Skin epidermis (tissue), 12 donors: ENCODE results near the gene CTLA4.

Source experiments
- H3K27ac ChIP-seq, 21 experiments: fragments of 200-600 bp; sonication (generic) in 11 of 21; one replicate each; pipeline ENCODE4 v1.5.0; 2020; ENCODE audit warnings: mild to moderate bottlenecking in 3 of 21, inconsistent platforms in 2 of 21, moderate library complexity in 2 of 21
- H3K4me3 ChIP-seq, 7 experiments: fragments of 200-600 bp; sonication (generic) in 2 of 7; one replicate each; pipeline ENCODE4 v1.5.0; 2020; ENCODE audit warnings: inconsistent platforms in 2 of 7, mild to moderate bottlenecking in 2 of 7, moderate library complexity in 1 of 7

The CTLA4 gene

GRCh38 chr2:203886661-203887151, 19.1 kb downstream of the CTLA4 start:
- H3K27ac ChIP-seq, result peak overlapping the region in 4 of 21 experiments; percentile 20 to 59 (median 30)

GRCh38 chr2:203887677-203888076, 20.1 kb downstream of the CTLA4 start:
- no peak overlapping the region for H3K4me3 ChIP-seq
- H3K27ac ChIP-seq, result peak overlapping the region in 1 of 21 experiments; percentile 37

More at GRCh38 chr2:203886661-203887151, 19.1 kb downstream of the CTLA4 start:
- no peak overlapping the region for H3K4me3 ChIP-seq

GRCh38 chr2:203889542-203889941, 22.0 kb downstream of the CTLA4 start:
- no peak overlapping the region for H3K4me3 ChIP-seq
- peak overlapping the region in 1 of 21 experiments; percentile 19 for H3K27ac ChIP-seq

GRCh38 chr2:203889944-203890343, 22.4 kb downstream of the CTLA4 start:
- H3K4me3 ChIP-seq, result no peak overlapping the region
- H3K27ac ChIP-seq, result peak overlapping the region in 1 of 21 experiments; percentile 19

- H3K27ac ChIP-seq, result peak overlapping the region in 1 of 21 experiments; percentile 56
- no peak overlapping the region for H3K4me3 ChIP-seq
Observed at GRCh38 chr2:203890733-203891132, 23.2 kb downstream of the CTLA4 start.

- peak overlapping the region in 1 of 21 experiments; percentile 56 for H3K27ac ChIP-seq
- no peak overlapping the region for H3K4me3 ChIP-seq
Observed at GRCh38 chr2:203891474-203891873, 23.9 kb downstream of the CTLA4 start.

- Histone ChIP-seq H3K4me3 (no peak overlapping the region), H3K27ac (no peak overlapping the region)
Observed at GRCh38 chr2:203892207-203892606, 24.6 kb downstream of the CTLA4 start.

GRCh38 chr2:203893401-203893800, 25.8 kb downstream of the CTLA4 start:
- H3K27ac ChIP-seq, result peak overlapping the region in 1 of 21 experiments; percentile 26

GRCh38 chr2:203893840-203894239, 26.3 kb downstream of the CTLA4 start:
- Histone ChIP-seq H3K4me3 (no peak overlapping the region), H3K27ac (peak overlapping the region in 1 of 21 experiments; percentile 26)

More at GRCh38 chr2:203893401-203893800, 25.8 kb downstream of the CTLA4 start:
- no peak overlapping the region for H3K4me3 ChIP-seq

GRCh38 chr2:203894262-203894661, 26.7 kb downstream of the CTLA4 start:
- peak overlapping the region in 1 of 21 experiments; percentile 26 for H3K27ac ChIP-seq

GRCh38 chr2:203897544-203897943, 30.0 kb downstream of the CTLA4 start:
- H3K27ac ChIP-seq, result peak overlapping the region in 8 of 21 experiments; percentile 3 to 75 (median 32)
- H3K4me3 ChIP-seq, result no peak overlapping the region

More at GRCh38 chr2:203894262-203894661, 26.7 kb downstream of the CTLA4 start:
- H3K4me3 ChIP-seq, result no peak overlapping the region

- peak overlapping the region in 4 of 21 experiments; percentile 34 to 75 (median 55) for H3K27ac ChIP-seq
- no peak overlapping the region for H3K4me3 ChIP-seq
Observed at GRCh38 chr2:203898657-203899056, 31.1 kb downstream of the CTLA4 start.

GRCh38 chr2:203900253-203900652, 32.7 kb downstream of the CTLA4 start:
- H3K27ac ChIP-seq, result no peak overlapping the region
- H3K4me3 ChIP-seq, result no peak overlapping the region

- no peak overlapping the region for H3K27ac ChIP-seq
- no peak overlapping the region for H3K4me3 ChIP-seq
Observed at GRCh38 chr2:203904022-203904421, 36.5 kb downstream of the CTLA4 start.

- Histone ChIP-seq H3K27ac (no peak overlapping the region), H3K4me3 (no peak overlapping the region)
Observed at GRCh38 chr2:203905656-203906055, 38.1 kb downstream of the CTLA4 start.

GRCh38 chr2:203908066-203908796, 40.7 kb downstream of the CTLA4 start:
- peak overlapping the region in 6 of 21 experiments; percentile 10 to 78 (median 50) for H3K27ac ChIP-seq
- H3K4me3 ChIP-seq, result no peak overlapping the region

- Histone ChIP-seq H3K4me3 (peak overlapping the region in 1 of 7 experiments; percentile 1), H3K27ac (peak overlapping the region in 10 of 21 experiments; percentile 10 to 78 (median 44))
Observed at GRCh38 chr2:203908797-203909185, 41.2 kb downstream of the CTLA4 start.

GRCh38 chr2:203909261-203909967, 41.8 kb downstream of the CTLA4 start:
- peak overlapping the region in 9 of 21 experiments; percentile 10 to 78 (median 48) for H3K27ac ChIP-seq
- peak overlapping the region in 2 of 7 experiments; percentile 1 to 10 for H3K4me3 ChIP-seq

GRCh38 chr2:203909974-203910373, 42.4 kb downstream of the CTLA4 start:
- Histone ChIP-seq H3K27ac (peak overlapping the region in 5 of 21 experiments; percentile 27 to 78 (median 56)), H3K4me3 (no peak overlapping the region)

- Histone ChIP-seq H3K4me3 (no peak overlapping the region), H3K27ac (peak overlapping the region in 1 of 21 experiments; percentile 48)
Observed at GRCh38 chr2:203913947-203914346, 46.4 kb downstream of the CTLA4 start.
